ENCODE results near the gene BAG3. TPM values are rescaled to one million over a fixed set of nuclear protein-coding genes. Genes with fewer than 3 reads are reported as not detected.

The BAG3 gene
- total RNA-seq, 1 experiment from 2014 or later = 75.7 TPM

- Histone ChIP-seq H3K4me3 (no peak overlapping the region), H3K9me2 (ENCODE audit: insufficient read depth) (no peaks in the 10 kb centered on the region), H3K27ac (no peak overlapping the region), H3K9me3 (ENCODE audit: insufficient read depth, low read depth) (no peaks in the 10 kb centered on the region), H3K4me2 (no peak overlapping the region), H4K20me1 (ENCODE audit: insufficient read depth) (no peaks in the 10 kb centered on the region), H3K36me3 (ENCODE audit: low read depth) (no peaks in the 10 kb centered on the region), H3F3A (ENCODE audit: insufficient read depth, low read depth) (no peaks in the 10 kb centered on the region), H3K79me2 (ENCODE audit: low read depth) (no peaks in the 10 kb centered on the region), H3K4me1 (replicated peaks; ENCODE audit: insufficient read depth) (no peaks in the 10 kb centered on the region), H3K27me3 (ENCODE audit: insufficient read depth, low read depth) (no peaks in the 10 kb centered on the region), H2AFZ (no peak overlapping the region)
- TF ChIP-seq EZH2 (IDR thresholded peaks at IDR 0.05; ENCODE audit: low read depth) = no peak
- TF ChIP-seq CTCF (conservative IDR thresholded peaks at IDR 0.05) = no peak
- DNase-seq = no peak
- intact Hi-C loops (cut with micrococcal nuclease; ENCODE audit: unreplicated experiment) = no loop called here
- BruUV-seq (replicated peaks) = no TSS peak
- ChIA-PET CTCF (no interaction called here), POLR2A (ENCODE audit: unreplicated experiment) (interaction anchor here (0.7 kb wide), 1 partner anchor 95 kb away, joined by 4 read pairs; no protein-coding TSS in a partner anchor)
Measured at GRCh38 chr10:119714484-119714816, 63.3 kb downstream of the BAG3 start.

- no TSS peak for BruUV-seq (replicated peaks)
- Histone ChIP-seq H3F3A (ENCODE audit: insufficient read depth, low read depth) (no peaks in the 10 kb centered on the region), H3K4me1 (replicated peaks; ENCODE audit: insufficient read depth) (no peaks in the 10 kb centered on the region), H4K20me1 (ENCODE audit: insufficient read depth) (no peaks in the 10 kb centered on the region), H3K27ac (no peak overlapping the region), H3K36me3 (ENCODE audit: low read depth) (no peaks in the 10 kb centered on the region), H3K4me2 (no peak overlapping the region), H3K4me3 (no peak overlapping the region), H2AFZ (no peak overlapping the region), H3K79me2 (ENCODE audit: low read depth) (no peaks in the 10 kb centered on the region), H3K27me3 (ENCODE audit: insufficient read depth, low read depth) (no peaks in the 10 kb centered on the region), H3K9me3 (ENCODE audit: insufficient read depth, low read depth) (no peaks in the 10 kb centered on the region), H3K9me2 (ENCODE audit: insufficient read depth) (no peaks in the 10 kb centered on the region)
- no peak for DNase-seq
- TF ChIP-seq EZH2 (IDR thresholded peaks at IDR 0.05; ENCODE audit: low read depth) (no peak), CTCF (conservative IDR thresholded peaks at IDR 0.05) (no peak)
- POLR2A ChIA-PET (ENCODE audit: unreplicated experiment) = no interaction called here
- intact Hi-C loops (cut with micrococcal nuclease; ENCODE audit: unreplicated experiment) = no loop called here
- CTCF ChIA-PET = no interaction called here
Measured at GRCh38 chr10:119715628-119716505, 64.7 kb downstream of the BAG3 start.

GRCh38 chr10:119723161-119723560 is 72.0 kb downstream of the BAG3 start:
- H3K79me2 ChIP-seq (ENCODE audit: low read depth) = peaks cover 12% of the 10 kb centered on the region; the same call in 1 of the 2 replicates
- POLR2A ChIA-PET (ENCODE audit: unreplicated experiment) = no interaction called here
- H3K9me3 ChIP-seq (ENCODE audit: insufficient read depth, low read depth) = no peaks in the 10 kb centered on the region
- BruUV-seq (replicated peaks) = no TSS peak
- DNase-seq = no peak
- H3K27me3 ChIP-seq (ENCODE audit: insufficient read depth, low read depth) = no peaks in the 10 kb centered on the region
- H3K27ac ChIP-seq = no peak overlapping the region
- H3K4me1 ChIP-seq (replicated peaks; ENCODE audit: insufficient read depth) = peaks cover 20% of the 10 kb centered on the region
- intact Hi-C loops (cut with micrococcal nuclease; ENCODE audit: unreplicated experiment) = no loop called here
- H3F3A ChIP-seq (ENCODE audit: insufficient read depth, low read depth) = no peaks in the 10 kb centered on the region
- no peaks in the 10 kb centered on the region for H3K36me3 ChIP-seq (ENCODE audit: low read depth)
- TF ChIP-seq EZH2 (IDR thresholded peaks at IDR 0.05; ENCODE audit: low read depth) = no peak
- H3K4me3 ChIP-seq = no peak overlapping the region
- no peak overlapping the region for H2AFZ ChIP-seq
- H3K4me2 ChIP-seq = no peak overlapping the region
- no peaks in the 10 kb centered on the region for H3K9me2 ChIP-seq (ENCODE audit: insufficient read depth)
- H4K20me1 ChIP-seq (ENCODE audit: insufficient read depth) = no peaks in the 10 kb centered on the region
- CTCF ChIA-PET = no interaction called here
